ENCODE data around the gene ANKRD42.

DNA sequence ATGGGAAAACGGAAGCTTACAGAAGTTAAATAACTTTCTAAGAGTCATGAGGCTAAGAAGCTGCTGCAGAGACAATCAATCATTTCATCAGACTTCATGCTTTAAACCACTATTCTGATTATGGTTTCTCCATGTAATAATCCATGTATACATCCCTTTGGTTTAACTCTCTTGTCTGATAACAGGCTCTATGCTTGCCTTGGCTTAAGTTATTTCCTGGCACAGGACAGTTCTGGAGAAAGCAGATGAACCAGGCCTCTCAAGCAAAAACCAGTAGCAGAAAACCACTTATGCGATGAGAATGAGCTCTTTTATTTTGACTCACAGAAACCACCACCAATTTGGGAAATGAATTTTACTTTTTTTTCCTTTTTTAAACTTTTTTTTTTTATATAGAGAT is 43.1 kb upstream of the ANKRD42 start:
- TF ChIP-seq, protein P1, sequence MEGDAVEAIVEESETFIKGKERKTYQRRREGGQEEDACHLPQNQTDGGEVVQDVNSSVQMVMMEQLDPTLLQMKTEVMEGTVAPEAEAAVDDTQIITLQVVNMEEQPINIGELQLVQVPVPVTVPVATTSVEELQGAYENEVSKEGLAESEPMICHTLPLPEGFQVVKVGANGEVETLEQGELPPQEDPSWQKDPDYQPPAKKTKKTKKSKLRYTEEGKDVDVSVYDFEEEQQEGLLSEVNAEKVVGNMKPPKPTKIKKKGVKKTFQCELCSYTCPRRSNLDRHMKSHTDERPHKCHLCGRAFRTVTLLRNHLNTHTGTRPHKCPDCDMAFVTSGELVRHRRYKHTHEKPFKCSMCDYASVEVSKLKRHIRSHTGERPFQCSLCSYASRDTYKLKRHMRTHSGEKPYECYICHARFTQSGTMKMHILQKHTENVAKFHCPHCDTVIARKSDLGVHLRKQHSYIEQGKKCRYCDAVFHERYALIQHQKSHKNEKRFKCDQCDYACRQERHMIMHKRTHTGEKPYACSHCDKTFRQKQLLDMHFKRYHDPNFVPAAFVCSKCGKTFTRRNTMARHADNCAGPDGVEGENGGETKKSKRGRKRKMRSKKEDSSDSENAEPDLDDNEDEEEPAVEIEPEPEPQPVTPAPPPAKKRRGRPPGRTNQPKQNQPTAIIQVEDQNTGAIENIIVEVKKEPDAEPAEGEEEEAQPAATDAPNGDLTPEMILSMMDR (conservative IDR thresholded peaks at IDR 0.05 in 1 of 2, IDR thresholded peaks at IDR 0.05 in 1 of 2; ENCODE audit: low read depth in 1 of 2, low read length in 2 of 2) = no peak
- no peak for TF ChIP-seq EZH2 (IDR thresholded peaks at IDR 0.05; ENCODE audit: low read length, missing control alignments)
